Upper lobe of left lung (tissue), 4 donors: ENCODE results near the gene RBM33.

Source experiments
- CTCF ChIP-seq, 6 experiments: fragments of 450-650 bp in 4 of 6; fragments of 200-600 bp in 2 of 6; sonication (generic) in 2 of 6; IDR thresholded peaks; one replicate each; pipeline ENCODE4 v1.5.1; 2016 to 2019; ENCODE audit warnings: antibody characterized with exemption in 6 of 6
- EP300 ChIP-seq, 4 donors: sonication (generic); formaldehyde crosslinking; IDR thresholded peaks; one replicate each; pipeline ENCODE4 v1.5.1; 2017; ENCODE audit warnings: antibody characterized with exemption in 4 of 4, control low read depth in 2 of 4
- POLR2A ChIP-seq, 4 donors: fragments of 450-650 bp; IDR thresholded peaks; one replicate each; pipeline ENCODE4 v1.5.1; 2016 to 2017; ENCODE audit warnings: antibody characterized with exemption in 4 of 4, mild to moderate bottlenecking in 2 of 4

DNA sequence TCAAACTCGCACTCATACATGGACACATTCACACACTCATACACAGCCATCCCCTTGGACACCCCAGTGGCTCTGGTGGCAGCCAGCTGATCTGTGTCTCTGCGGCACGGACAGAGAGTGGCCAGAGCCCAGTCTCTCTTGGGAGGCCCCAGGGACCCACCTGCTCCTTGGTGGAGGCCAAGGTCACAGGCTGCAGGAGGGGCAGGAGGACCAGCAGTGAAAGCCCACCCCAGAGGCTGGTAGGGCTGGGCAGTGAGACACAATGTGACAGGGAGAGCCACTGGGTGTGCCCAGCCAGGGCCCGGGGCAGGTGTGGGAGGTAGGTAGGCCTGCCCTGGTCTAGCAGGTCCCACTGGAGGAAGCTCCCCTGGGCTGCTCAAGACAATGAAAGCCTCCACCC lies 149.3 kb downstream of the RBM33 start:
- TF ChIP-seq CTCF (IDR thresholded peaks at IDR 0.05) (no peak), EP300 (IDR thresholded peaks at IDR 0.05) (no peak), POLR2A (IDR thresholded peaks at IDR 0.05) (no peak)
